Measurements from ENCODE around the gene A3GALT2. TPM values are rescaled to one million over a fixed set of nuclear protein-coding genes. Genes with fewer than 3 reads are reported as not detected.

Gene A3GALT2
- polyA plus RNA-seq, 3 donors, result not detected

DNA sequence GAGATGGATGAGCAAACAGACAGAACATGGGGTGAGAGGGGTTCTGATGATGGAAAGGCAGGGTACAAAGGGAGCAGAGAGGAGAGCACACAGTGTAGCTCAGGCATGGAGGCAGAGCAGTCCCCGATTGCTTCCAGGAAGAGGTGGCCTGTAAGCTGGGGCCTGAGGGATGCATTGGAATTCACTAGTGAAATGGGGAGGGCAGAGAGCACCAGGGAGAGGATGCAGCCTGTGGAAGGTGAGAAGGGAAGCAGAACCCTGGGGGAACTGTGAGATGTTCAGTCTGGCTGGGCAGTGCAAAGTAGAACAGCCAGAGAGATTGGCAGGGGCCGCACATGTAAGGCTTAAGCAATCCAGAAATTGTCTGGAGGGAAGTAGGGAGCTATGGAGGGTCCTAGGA, 52.4 kb downstream of the A3GALT2 start:
- no peak for DNase-seq
- Histone ChIP-seq H3K4me3 (replicated peaks in 1 of 3; ENCODE audit: low read depth in 2 of 3, low read length in 3 of 3) (no peak overlapping the region), H3K36me3 (replicated peaks in 1 of 2; ENCODE audit: control insufficient read depth in 1 of 2, insufficient read depth in 2 of 2, low read length in 2 of 2) (peaks cover 8 to 49% of the 10 kb centered on the region in 2 donors), H4K20me1 (ENCODE audit: insufficient read depth, low read length) (peaks cover 99% of the 10 kb centered on the region), H2AFZ (ENCODE audit: insufficient read depth, low read depth, low read length, poor library complexity, severe bottlenecking) (no peak overlapping the region), H3K27me3 (ENCODE audit: control insufficient read depth in 2 of 2, insufficient read depth in 2 of 2, low read length in 2 of 2) (no peaks in the 10 kb centered on the region), H3K9ac (ENCODE audit: insufficient read depth, low read length, poor library complexity, severe bottlenecking) (peak overlapping the region; percentile 25), H3K4me1 (ENCODE audit: control insufficient read depth in 1 of 2, insufficient read depth in 2 of 2, low read length in 2 of 2) (no peaks in the 10 kb centered on the region), H3K4me2 (replicated peaks; ENCODE audit: extremely low read depth, low read length, poor library complexity, severe bottlenecking) (no peak overlapping the region), H3K9me3 (replicated peaks in 1 of 2; ENCODE audit: control insufficient read depth in 1 of 2, insufficient read depth in 1 of 2, low read length in 2 of 2) (no peaks in the 10 kb centered on the region), H3K79me2 (ENCODE audit: insufficient read depth, low read length) (peaks cover 44% of the 10 kb centered on the region), H3K27ac (ENCODE audit: low read depth in 1 of 2, low read length in 2 of 2) (peak overlapping the region in 1 of 2 donors; percentile 4)
- Mint-ChIP-seq H3K9me3 (no peaks in the 10 kb centered on the region), H3K36me3 (peaks cover 31 to 50% of the 10 kb centered on the region in 2 donors), H3K4me3 (no peak overlapping the region), H3K4me1 (peaks cover 6% of the 10 kb centered on the region), H3K27me3 (ENCODE audit: low read depth in 3 of 3) (peaks cover 0 to 1% (median 1%) of the 10 kb centered on the region in 3 donors), H3K27ac (peak overlapping the region in 4 of 7 donors; percentile 17 to 59 (median 54))
- WGBS (ENCODE audit: insufficient coverage), result 87% methylated on average over 2 of the region's 2 CpGs
- intact Hi-C loops (cut with micrococcal nuclease), result no loop called here
- TF ChIP-seq, protein P1, sequence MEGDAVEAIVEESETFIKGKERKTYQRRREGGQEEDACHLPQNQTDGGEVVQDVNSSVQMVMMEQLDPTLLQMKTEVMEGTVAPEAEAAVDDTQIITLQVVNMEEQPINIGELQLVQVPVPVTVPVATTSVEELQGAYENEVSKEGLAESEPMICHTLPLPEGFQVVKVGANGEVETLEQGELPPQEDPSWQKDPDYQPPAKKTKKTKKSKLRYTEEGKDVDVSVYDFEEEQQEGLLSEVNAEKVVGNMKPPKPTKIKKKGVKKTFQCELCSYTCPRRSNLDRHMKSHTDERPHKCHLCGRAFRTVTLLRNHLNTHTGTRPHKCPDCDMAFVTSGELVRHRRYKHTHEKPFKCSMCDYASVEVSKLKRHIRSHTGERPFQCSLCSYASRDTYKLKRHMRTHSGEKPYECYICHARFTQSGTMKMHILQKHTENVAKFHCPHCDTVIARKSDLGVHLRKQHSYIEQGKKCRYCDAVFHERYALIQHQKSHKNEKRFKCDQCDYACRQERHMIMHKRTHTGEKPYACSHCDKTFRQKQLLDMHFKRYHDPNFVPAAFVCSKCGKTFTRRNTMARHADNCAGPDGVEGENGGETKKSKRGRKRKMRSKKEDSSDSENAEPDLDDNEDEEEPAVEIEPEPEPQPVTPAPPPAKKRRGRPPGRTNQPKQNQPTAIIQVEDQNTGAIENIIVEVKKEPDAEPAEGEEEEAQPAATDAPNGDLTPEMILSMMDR (IDR thresholded peaks at IDR 0.05), result no peak

- Histone ChIP-seq H3K27me3 (ENCODE audit: control insufficient read depth in 2 of 2, insufficient read depth in 2 of 2, low read length in 2 of 2) (no peaks in the 10 kb centered on the region), H4K20me1 (ENCODE audit: insufficient read depth, low read length) (peaks cover 99% of the 10 kb centered on the region), H3K9ac (ENCODE audit: insufficient read depth, low read length, poor library complexity, severe bottlenecking) (no peak overlapping the region), H3K4me3 (replicated peaks in 1 of 3; ENCODE audit: low read depth in 2 of 3, low read length in 3 of 3) (no peak overlapping the region), H3K79me2 (ENCODE audit: insufficient read depth, low read length) (peaks cover 50% of the 10 kb centered on the region), H3K9me3 (replicated peaks in 1 of 2; ENCODE audit: control insufficient read depth in 1 of 2, insufficient read depth in 1 of 2, low read length in 2 of 2) (no peaks in the 10 kb centered on the region), H2AFZ (ENCODE audit: insufficient read depth, low read depth, low read length, poor library complexity, severe bottlenecking) (no peak overlapping the region), H3K27ac (ENCODE audit: low read depth in 1 of 2, low read length in 2 of 2) (no peak overlapping the region), H3K4me1 (ENCODE audit: control insufficient read depth in 1 of 2, insufficient read depth in 2 of 2, low read length in 2 of 2) (no peaks in the 10 kb centered on the region), H3K36me3 (replicated peaks in 1 of 2; ENCODE audit: control insufficient read depth in 1 of 2, insufficient read depth in 2 of 2, low read length in 2 of 2) (peaks cover 13 to 52% of the 10 kb centered on the region in 2 donors), H3K4me2 (replicated peaks; ENCODE audit: extremely low read depth, low read length, poor library complexity, severe bottlenecking) (no peak overlapping the region)
- peaks cover 0 to 1% (median 1%) of the 10 kb centered on the region in 3 donors for H3K27me3 Mint-ChIP-seq (ENCODE audit: low read depth in 3 of 3)
- H3K9me3 Mint-ChIP-seq, result no peaks in the 10 kb centered on the region
- no peak overlapping the region for H3K27ac Mint-ChIP-seq
- H3K36me3 Mint-ChIP-seq, result peaks cover 29 to 50% of the 10 kb centered on the region in 2 donors
- DNase-seq, result no peak
- TF ChIP-seq, protein P1 (IDR thresholded peaks at IDR 0.05), result no peak
- intact Hi-C loops (cut with micrococcal nuclease), result no loop called here
- H3K4me3 Mint-ChIP-seq, result no peak overlapping the region
- peaks cover 4% of the 10 kb centered on the region for H3K4me1 Mint-ChIP-seq
- WGBS (ENCODE audit: insufficient coverage), result 100% methylated on average over 1 of the region's 5 CpGs
These were observed 53.3 kb downstream of the A3GALT2 start for GRCh38 chr1:33267468-33268205.

All from CD14-positive monocyte (primary cell).